Measurements from ENCODE around the gene FAM228A. TPM values are rescaled to one million over a fixed set of nuclear protein-coding genes. Genes with fewer than 3 reads are reported as not detected.

The FAM228A gene
- total and polyA plus RNA-seq, 2 of the 4 experiments (the other 2 are of a cell fraction), result not detected

GRCh38 chr2:24191156-24191555, 16.3 kb downstream of the FAM228A start:
- H3K9me1 ChIP-seq (ENCODE audit: insufficient read depth, low read length), result no peaks in the 10 kb centered on the region
- POLR2A ChIA-PET (ENCODE audit: unreplicated experiment), result no interaction called here
- H4K5ac ChIP-seq (ENCODE audit: low read depth, low read length), result no peak overlapping the region
- no peak for DNase-seq
- H3K9me3 ChIP-seq (ENCODE audit: control insufficient read depth, insufficient read depth, low read length), result no peaks in the 10 kb centered on the region
- H4K20me1 ChIP-seq (ENCODE audit: insufficient read depth, low read length), result no peaks in the 10 kb centered on the region
- TF ChIP-seq, protein P1, sequence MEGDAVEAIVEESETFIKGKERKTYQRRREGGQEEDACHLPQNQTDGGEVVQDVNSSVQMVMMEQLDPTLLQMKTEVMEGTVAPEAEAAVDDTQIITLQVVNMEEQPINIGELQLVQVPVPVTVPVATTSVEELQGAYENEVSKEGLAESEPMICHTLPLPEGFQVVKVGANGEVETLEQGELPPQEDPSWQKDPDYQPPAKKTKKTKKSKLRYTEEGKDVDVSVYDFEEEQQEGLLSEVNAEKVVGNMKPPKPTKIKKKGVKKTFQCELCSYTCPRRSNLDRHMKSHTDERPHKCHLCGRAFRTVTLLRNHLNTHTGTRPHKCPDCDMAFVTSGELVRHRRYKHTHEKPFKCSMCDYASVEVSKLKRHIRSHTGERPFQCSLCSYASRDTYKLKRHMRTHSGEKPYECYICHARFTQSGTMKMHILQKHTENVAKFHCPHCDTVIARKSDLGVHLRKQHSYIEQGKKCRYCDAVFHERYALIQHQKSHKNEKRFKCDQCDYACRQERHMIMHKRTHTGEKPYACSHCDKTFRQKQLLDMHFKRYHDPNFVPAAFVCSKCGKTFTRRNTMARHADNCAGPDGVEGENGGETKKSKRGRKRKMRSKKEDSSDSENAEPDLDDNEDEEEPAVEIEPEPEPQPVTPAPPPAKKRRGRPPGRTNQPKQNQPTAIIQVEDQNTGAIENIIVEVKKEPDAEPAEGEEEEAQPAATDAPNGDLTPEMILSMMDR (conservative IDR thresholded peaks at IDR 0.05; ENCODE audit: low read depth, low read length), result no peak
- TF ChIP-seq, protein P2, sequence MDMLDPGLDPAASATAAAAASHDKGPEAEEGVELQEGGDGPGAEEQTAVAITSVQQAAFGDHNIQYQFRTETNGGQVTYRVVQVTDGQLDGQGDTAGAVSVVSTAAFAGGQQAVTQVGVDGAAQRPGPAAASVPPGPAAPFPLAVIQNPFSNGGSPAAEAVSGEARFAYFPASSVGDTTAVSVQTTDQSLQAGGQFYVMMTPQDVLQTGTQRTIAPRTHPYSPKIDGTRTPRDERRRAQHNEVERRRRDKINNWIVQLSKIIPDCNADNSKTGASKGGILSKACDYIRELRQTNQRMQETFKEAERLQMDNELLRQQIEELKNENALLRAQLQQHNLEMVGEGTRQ (IDR thresholded peaks at IDR 0.05; ENCODE audit: low read depth, low read length), result no peak
- no peak for TF ChIP-seq POLR2A (IDR thresholded peaks at IDR 0.05; ENCODE audit: low read depth, low read length)
- no peak for TF ChIP-seq CHD1 (IDR thresholded peaks at IDR 0.05; ENCODE audit: low read depth, low read length)
- no peak for TF ChIP-seq RAD21 (IDR thresholded peaks at IDR 0.05; ENCODE audit: low read length)
- no peak for TF ChIP-seq CEBPB (IDR thresholded peaks at IDR 0.05; ENCODE audit: low read depth, low read length)
- TF ChIP-seq RFX5 (IDR thresholded peaks at IDR 0.05; ENCODE audit: low read depth, low read length), result no peak
- no peak for TF ChIP-seq RCOR1 (IDR thresholded peaks at IDR 0.05; ENCODE audit: insufficient replicate concordance, low read length)
- TF ChIP-seq NFE2L2 (IDR thresholded peaks at IDR 0.05; ENCODE audit: low read depth, low read length), result no peak
- TF ChIP-seq SMC3 (IDR thresholded peaks at IDR 0.05; ENCODE audit: low read depth, low read length), result no peak
- no peak for TF ChIP-seq BHLHE40 (IDR thresholded peaks at IDR 0.05; ENCODE audit: low read depth, low read length)
- TF ChIP-seq MXI1 (IDR thresholded peaks at IDR 0.05; ENCODE audit: borderline replicate concordance, low read depth, low read length), result no peak
- WGBS, 2 experiments (ENCODE audit: extremely low coverage in 2 of 2, insufficient read length in 1 of 2), result no CpG with 5 or more reads among the region's 9 CpGs
- no peak overlapping the region for H2BK20ac ChIP-seq (ENCODE audit: low read depth, low read length)
- no peak overlapping the region for H3K23ac ChIP-seq (ENCODE audit: low read depth, low read length)
- no peak overlapping the region for H3K4ac ChIP-seq (ENCODE audit: low read depth, low read length)
- H2BK120ac ChIP-seq (ENCODE audit: low read depth, low read length), result no peak overlapping the region
- H3K27me3 ChIP-seq (ENCODE audit: control insufficient read depth, insufficient read depth, low read length), result peaks cover 6% of the 10 kb centered on the region; the same call in 1 of the 2 replicates
- no peak overlapping the region for H2AK9ac ChIP-seq (replicated peaks; ENCODE audit: low read depth, low read length, poor library complexity)
- no peak overlapping the region for H3K27ac ChIP-seq (ENCODE audit: insufficient read depth, low read length)
- no peak overlapping the region for H2BK15ac ChIP-seq (ENCODE audit: low read depth, low read length)
- no peak overlapping the region for H3K56ac ChIP-seq (ENCODE audit: extremely low read depth, insufficient read depth, low read length)
- no peaks in the 10 kb centered on the region for H3K36me3 ChIP-seq (ENCODE audit: control insufficient read depth, insufficient read depth, low read length)
- intact Hi-C loops (cut with micrococcal nuclease), result no loop called here
- H3K4me3 ChIP-seq (ENCODE audit: insufficient read depth, low read depth, low read length), result no peak overlapping the region
- no peak overlapping the region for H3K4me2 ChIP-seq (ENCODE audit: low read depth, low read length)
- H3K9ac ChIP-seq (ENCODE audit: low read depth, low read length), result no peak overlapping the region
- H3K14ac ChIP-seq (replicated peaks; ENCODE audit: low read depth, low read length), result no peak overlapping the region
- no peak overlapping the region for H2BK5ac ChIP-seq (ENCODE audit: low read depth, low read length, poor library complexity, severe bottlenecking)
- no peak overlapping the region for H2AK5ac ChIP-seq (ENCODE audit: low read depth, low read length)
- CTCF ChIA-PET, result interaction anchor here (0.6 kb wide), 1 partner anchor 156 kb away, joined by 7 read pairs; no protein-coding TSS in a partner anchor
- H4K91ac ChIP-seq (ENCODE audit: insufficient read depth, low read depth, low read length), result no peak overlapping the region
- no TSS peak for BruUV-seq (replicated peaks)
- no peak for ATAC-seq (ENCODE audit: low read depth)
- H2AFZ ChIP-seq (replicated peaks; ENCODE audit: low read length, poor library complexity), result no peak overlapping the region
- H3K79me1 ChIP-seq (ENCODE audit: low read depth in 1 of 2, low read length in 2 of 2), result no peaks in the 10 kb centered on the region
- in situ Hi-C loops (cut with MboI; ENCODE audit: low sequenced_read_pairs), result no loop called here
- H3K18ac ChIP-seq (ENCODE audit: low read depth, low read length), result no peak overlapping the region
- dilution Hi-C loops (cut with HindIII; ENCODE audit: low sequenced_read_pairs, unreplicated experiment), result no loop called here
- no peak overlapping the region for H4K8ac ChIP-seq (ENCODE audit: low read depth in 2 of 2, low read length in 2 of 2)
- no peaks in the 10 kb centered on the region for H3K4me1 ChIP-seq (ENCODE audit: control insufficient read depth, insufficient read depth, low read length)
